ENCODE results near the gene CSTF3. TPM values are rescaled to one million over a fixed set of nuclear protein-coding genes. Genes with fewer than 3 reads are reported as not detected.

The CSTF3 gene
- polyA plus RNA-seq, 4 donors, result 12.4 to 42.3 (median 19.4) TPM

DNA sequence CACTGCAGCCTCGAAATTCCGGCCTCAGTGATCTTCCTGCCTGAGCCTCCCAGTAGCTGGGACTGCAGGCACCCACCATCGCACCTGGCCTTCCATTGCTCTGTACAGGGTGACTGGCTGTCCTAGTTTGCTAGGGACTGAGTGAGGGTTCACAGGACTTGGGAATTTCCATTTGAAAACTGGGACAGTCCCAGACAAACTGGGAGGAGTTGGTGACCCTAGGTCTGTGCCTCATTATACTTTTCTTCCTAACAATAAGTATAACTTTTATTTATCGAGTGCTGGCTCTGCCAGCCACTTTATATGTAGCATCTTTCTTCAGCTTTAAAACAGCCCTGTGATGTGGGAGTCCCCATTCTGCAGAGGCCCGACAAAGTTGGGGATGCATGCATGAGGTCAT, 96.4 kb downstream of the CSTF3 start:
- Histone ChIP-seq H3K4me1 (ENCODE audit: control insufficient read depth in 3 of 3, insufficient read depth in 2 of 3, low read depth in 1 of 3, low read length in 2 of 3) (peaks cover 0 to 19% (median 7%) of the 10 kb centered on the region in 3 donors), H3K4me3 (ENCODE audit: low read depth in 1 of 3, low read length in 3 of 3) (no peak overlapping the region), H3K27ac (ENCODE audit: low read depth in 1 of 3, low read length in 2 of 3) (no peak overlapping the region), H3K36me3 (ENCODE audit: control insufficient read depth in 3 of 3, insufficient read depth in 2 of 3, low read depth in 1 of 3, low read length in 3 of 3) (peaks cover 4 to 65% (median 12%) of the 10 kb centered on the region in 3 donors), H3K9me3 (ENCODE audit: control insufficient read depth in 2 of 2, insufficient read depth in 1 of 2, low read depth in 1 of 2, low read length in 1 of 2) (no peaks in the 10 kb centered on the region), H3K27me3 (ENCODE audit: control insufficient read depth in 3 of 3, insufficient read depth in 3 of 3, low read length in 3 of 3) (no peaks in the 10 kb centered on the region)
- DNase-seq (no peak), FAIRE-seq (no peak)
- 78 to 87% (median 83%) methylated on average over 5 of the region's 5 CpGs for WGBS, 3 donors

- WGBS, 3 donors, result 64 to 79% (median 71%) methylated on average over 11 of the region's 11 CpGs
- Histone ChIP-seq H3K27me3 (ENCODE audit: control insufficient read depth in 3 of 3, insufficient read depth in 3 of 3, low read length in 3 of 3) (no peaks in the 10 kb centered on the region), H3K27ac (ENCODE audit: low read depth in 1 of 3, low read length in 2 of 3) (peak overlapping the region in 2 of 3 donors; percentile 17 to 38), H3K36me3 (ENCODE audit: control insufficient read depth in 3 of 3, insufficient read depth in 2 of 3, low read depth in 1 of 3, low read length in 3 of 3) (peaks cover 8 to 59% (median 14%) of the 10 kb centered on the region in 3 donors), H3K4me3 (ENCODE audit: low read depth in 1 of 3, low read length in 3 of 3) (no peak overlapping the region), H3K4me1 (ENCODE audit: control insufficient read depth in 3 of 3, insufficient read depth in 2 of 3, low read depth in 1 of 3, low read length in 2 of 3) (peaks cover 0 to 19% (median 7%) of the 10 kb centered on the region in 3 donors), H3K9me3 (ENCODE audit: control insufficient read depth in 2 of 2, insufficient read depth in 1 of 2, low read depth in 1 of 2, low read length in 1 of 2) (no peaks in the 10 kb centered on the region)
- FAIRE-seq, result no peak
- no peak for DNase-seq
Measured at GRCh38 chr11:33064033-33064825, 97.1 kb downstream of the CSTF3 start.

- DNase-seq (no peak), FAIRE-seq (no peak)
- H3K9me3 ChIP-seq (ENCODE audit: control insufficient read depth in 2 of 2, insufficient read depth in 1 of 2, low read depth in 1 of 2, low read length in 1 of 2), result no peaks in the 10 kb centered on the region
- H3K27me3 ChIP-seq (ENCODE audit: control insufficient read depth in 3 of 3, insufficient read depth in 3 of 3, low read length in 3 of 3), result no peaks in the 10 kb centered on the region
- H3K27ac ChIP-seq (ENCODE audit: low read depth in 1 of 3, low read length in 2 of 3), result no peak overlapping the region
- WGBS, 3 donors, result 59 to 89% (median 76%) methylated on average over 3 of the region's 3 CpGs
- H3K4me1 ChIP-seq (ENCODE audit: control insufficient read depth in 3 of 3, insufficient read depth in 2 of 3, low read depth in 1 of 3, low read length in 2 of 3), result peaks cover 0 to 19% (median 7%) of the 10 kb centered on the region in 3 donors
- peaks cover 8 to 56% (median 11%) of the 10 kb centered on the region in 3 donors for H3K36me3 ChIP-seq (ENCODE audit: control insufficient read depth in 3 of 3, insufficient read depth in 2 of 3, low read depth in 1 of 3, low read length in 3 of 3)
- no peak overlapping the region for H3K4me3 ChIP-seq (ENCODE audit: low read depth in 1 of 3, low read length in 3 of 3)
Measured at GRCh38 chr11:33063326-33063881, 97.9 kb downstream of the CSTF3 start.

DNA sequence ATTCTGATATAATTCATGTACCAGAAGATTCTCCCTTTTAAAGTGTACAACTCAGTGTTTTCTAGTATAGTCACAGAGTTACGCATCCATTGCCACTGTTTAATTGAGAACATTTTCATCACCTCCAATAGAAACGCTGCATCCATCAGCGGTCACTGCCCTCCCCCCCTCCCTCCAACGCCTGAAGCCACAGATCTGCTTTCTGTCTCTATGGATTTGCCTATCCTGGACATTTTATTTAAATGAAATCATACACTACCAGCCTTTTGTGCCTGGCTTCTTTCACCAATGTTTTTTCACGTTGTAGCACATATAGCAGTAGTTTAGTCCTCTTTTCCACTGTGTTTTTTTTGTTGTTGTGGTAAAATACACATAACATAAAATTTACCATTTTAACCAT, 99.1 kb downstream of the CSTF3 start:
- H3K4me3 ChIP-seq (ENCODE audit: low read depth in 1 of 3, low read length in 3 of 3), result no peak overlapping the region
- H3K9me3 ChIP-seq (ENCODE audit: control insufficient read depth in 2 of 2, insufficient read depth in 1 of 2, low read depth in 1 of 2, low read length in 1 of 2), result no peaks in the 10 kb centered on the region
- 71 to 79% (median 75%) methylated on average over 5 of the region's 5 CpGs for whole genome bisulfite sequencing, 3 donors
- peaks cover 0 to 14% (median 7%) of the 10 kb centered on the region in 3 donors for H3K4me1 ChIP-seq (ENCODE audit: control insufficient read depth in 3 of 3, insufficient read depth in 2 of 3, low read depth in 1 of 3, low read length in 2 of 3)
- peak overlapping the region in 1 of 3 donors; percentile 83 for H3K27ac ChIP-seq (ENCODE audit: low read depth in 1 of 3, low read length in 2 of 3)
- no peak for FAIRE-seq
- DNase-seq, result no peak
- no peaks in the 10 kb centered on the region for H3K27me3 ChIP-seq (ENCODE audit: control insufficient read depth in 3 of 3, insufficient read depth in 3 of 3, low read length in 3 of 3)
- peaks cover 6 to 51% (median 14%) of the 10 kb centered on the region in 3 donors for H3K36me3 ChIP-seq (ENCODE audit: control insufficient read depth in 3 of 3, insufficient read depth in 2 of 3, low read depth in 1 of 3, low read length in 3 of 3)

DNA sequence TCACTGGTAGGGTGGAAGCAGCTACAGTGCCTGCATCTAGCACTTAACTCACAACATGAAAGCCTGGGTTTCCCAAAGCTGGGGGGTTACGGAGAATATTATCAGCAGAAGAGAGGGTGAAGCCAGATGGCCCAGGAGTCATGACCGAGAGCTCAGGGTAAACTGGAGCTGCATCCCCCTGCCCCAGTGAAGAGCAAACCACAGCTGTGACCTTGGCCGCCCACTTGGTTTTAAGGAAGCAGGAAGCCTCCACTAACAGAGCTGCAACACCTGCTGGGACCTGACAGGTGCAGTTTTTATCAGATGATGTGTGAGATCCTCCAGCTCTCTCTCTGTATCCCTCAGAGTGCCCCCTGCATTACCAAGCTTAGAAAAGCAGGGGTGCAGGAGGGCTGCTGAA, 101.0 kb downstream of the CSTF3 start:
- H3K4me1 ChIP-seq (ENCODE audit: control insufficient read depth in 3 of 3, insufficient read depth in 2 of 3, low read depth in 1 of 3, low read length in 2 of 3), result peaks cover 0 to 11% (median 7%) of the 10 kb centered on the region in 3 donors
- H3K36me3 ChIP-seq (ENCODE audit: control insufficient read depth in 3 of 3, insufficient read depth in 2 of 3, low read depth in 1 of 3, low read length in 3 of 3), result peaks cover 11 to 40% (median 16%) of the 10 kb centered on the region in 3 donors
- H3K27me3 ChIP-seq (ENCODE audit: control insufficient read depth in 3 of 3, insufficient read depth in 3 of 3, low read length in 3 of 3), result no peaks in the 10 kb centered on the region
- DNase-seq, result peak in 1 of 2 donors; percentile 13
- 64 to 76% (median 71%) methylated on average over 3 of the region's 3 CpGs for WGBS, 3 donors
- no peak overlapping the region for H3K4me3 ChIP-seq (ENCODE audit: low read depth in 1 of 3, low read length in 3 of 3)
- FAIRE-seq, result no peak
- H3K27ac ChIP-seq (ENCODE audit: low read depth in 1 of 3, low read length in 2 of 3), result peak overlapping the region in 2 of 3 donors; percentile 58 to 62
- no peaks in the 10 kb centered on the region for H3K9me3 ChIP-seq (ENCODE audit: control insufficient read depth in 2 of 2, insufficient read depth in 1 of 2, low read depth in 1 of 2, low read length in 1 of 2)

DNA sequence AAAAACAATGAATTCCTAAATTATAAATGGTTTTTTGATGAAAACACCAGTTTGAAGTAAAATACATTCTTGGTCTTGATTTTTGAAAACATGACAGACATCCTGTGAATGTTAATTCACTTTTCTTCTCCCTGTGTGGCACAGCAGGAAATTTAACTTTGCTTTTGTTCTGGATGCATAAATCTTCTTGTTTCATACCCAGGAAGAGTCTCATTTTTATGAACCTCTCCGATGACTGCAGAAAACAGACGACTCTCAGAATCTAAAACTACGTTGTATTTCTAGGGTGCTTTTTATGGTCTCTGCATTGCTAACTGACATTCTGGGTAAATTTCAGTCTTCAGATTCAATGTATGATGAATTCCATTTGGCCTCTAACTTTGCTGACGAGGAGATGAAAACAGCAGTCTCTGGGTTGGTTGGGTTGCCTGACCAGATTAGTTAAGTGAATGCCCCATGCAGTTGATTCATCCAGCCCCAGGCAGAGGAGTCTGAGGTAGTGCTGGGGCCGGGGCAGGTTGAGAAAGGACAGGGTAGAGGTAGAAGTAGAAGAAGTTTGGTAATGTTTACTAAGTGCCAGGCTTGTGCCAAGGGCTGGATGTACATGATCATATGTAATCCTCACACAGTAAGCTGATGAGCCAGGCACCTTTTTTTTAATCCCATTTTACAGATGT, 101.8 kb downstream of the CSTF3 start:
- Histone ChIP-seq H3K9me3 (ENCODE audit: control insufficient read depth in 2 of 2, insufficient read depth in 1 of 2, low read depth in 1 of 2, low read length in 1 of 2) (no peaks in the 10 kb centered on the region), H3K4me3 (ENCODE audit: low read depth in 1 of 3, low read length in 3 of 3) (no peak overlapping the region), H3K27ac (ENCODE audit: low read depth in 1 of 3, low read length in 2 of 3) (no peak overlapping the region), H3K4me1 (ENCODE audit: control insufficient read depth in 3 of 3, insufficient read depth in 2 of 3, low read depth in 1 of 3, low read length in 2 of 3) (peaks cover 0 to 11% (median 5%) of the 10 kb centered on the region in 3 donors), H3K27me3 (ENCODE audit: control insufficient read depth in 3 of 3, insufficient read depth in 3 of 3, low read length in 3 of 3) (no peaks in the 10 kb centered on the region), H3K36me3 (ENCODE audit: control insufficient read depth in 3 of 3, insufficient read depth in 2 of 3, low read depth in 1 of 3, low read length in 3 of 3) (peaks cover 17 to 34% (median 19%) of the 10 kb centered on the region in 3 donors)
- no peak for DNase-seq
- 89 to 94% (median 90%) methylated on average over 5 of the region's 5 CpGs for WGBS, 3 donors
- FAIRE-seq, result no peak

DNA sequence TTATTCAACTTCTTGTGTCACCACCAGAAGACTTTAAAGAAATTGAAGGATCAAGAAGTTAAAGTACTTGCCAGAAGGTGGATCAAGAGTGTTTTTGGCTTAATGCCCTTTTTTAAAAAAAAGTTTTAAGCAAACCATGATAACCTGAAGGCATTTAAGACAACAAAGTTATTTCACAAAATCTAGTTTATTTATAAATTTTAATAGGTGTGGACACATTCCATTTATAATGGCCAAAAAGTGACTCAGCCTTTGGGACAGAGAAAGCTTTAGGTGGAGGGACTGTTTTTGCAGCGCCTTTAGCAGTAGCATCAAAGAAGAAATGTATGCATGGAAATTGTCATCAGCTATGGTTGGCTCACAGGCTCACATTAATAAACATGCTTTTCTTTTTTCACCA, 104.0 kb downstream of the CSTF3 start:
- H3K4me1 ChIP-seq (ENCODE audit: control insufficient read depth in 3 of 3, insufficient read depth in 2 of 3, low read depth in 1 of 3, low read length in 2 of 3), result peaks cover 0 to 11% (median 5%) of the 10 kb centered on the region in 3 donors
- no peaks in the 10 kb centered on the region for H3K27me3 ChIP-seq (ENCODE audit: control insufficient read depth in 3 of 3, insufficient read depth in 3 of 3, low read length in 3 of 3)
- 92 to 100% (median 99%) methylated on average over 1 of the region's 1 CpG for WGBS, 3 donors
- FAIRE-seq (no peak), DNase-seq (no peak)
- no peak overlapping the region for H3K27ac ChIP-seq (ENCODE audit: low read depth in 1 of 3, low read length in 2 of 3)
- H3K9me3 ChIP-seq (ENCODE audit: control insufficient read depth in 2 of 2, insufficient read depth in 1 of 2, low read depth in 1 of 2, low read length in 1 of 2), result no peaks in the 10 kb centered on the region
- peaks cover 16 to 27% (median 20%) of the 10 kb centered on the region in 3 donors for H3K36me3 ChIP-seq (ENCODE audit: control insufficient read depth in 3 of 3, insufficient read depth in 2 of 3, low read depth in 1 of 3, low read length in 3 of 3)
- no peak overlapping the region for H3K4me3 ChIP-seq (ENCODE audit: low read depth in 1 of 3, low read length in 3 of 3)

DNA sequence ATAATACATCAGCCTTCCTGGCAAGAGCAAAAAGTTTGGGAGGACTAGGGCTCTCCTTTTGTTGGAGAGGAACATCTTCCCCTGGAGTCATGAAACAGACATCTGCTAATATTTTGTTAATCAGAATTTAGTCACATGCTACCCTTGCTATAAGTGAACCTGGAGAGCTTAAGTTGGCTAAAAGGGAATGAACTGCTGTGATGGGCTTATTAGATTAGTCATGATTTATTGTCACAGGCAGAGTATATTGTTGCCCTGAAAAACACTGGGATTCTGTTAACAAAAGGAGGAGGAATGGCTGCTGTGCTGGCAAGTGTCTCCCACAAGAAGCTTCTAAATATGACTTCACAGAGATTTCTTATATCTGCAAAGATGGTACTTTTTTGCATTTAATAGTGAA, 105.9 kb downstream of the CSTF3 start:
- no peaks in the 10 kb centered on the region for H3K27me3 ChIP-seq (ENCODE audit: control insufficient read depth in 3 of 3, insufficient read depth in 3 of 3, low read length in 3 of 3)
- H3K36me3 ChIP-seq (ENCODE audit: control insufficient read depth in 3 of 3, insufficient read depth in 2 of 3, low read depth in 1 of 3, low read length in 3 of 3), result peaks cover 19% of the 10 kb centered on the region in 3 donors
- H3K4me1 ChIP-seq (ENCODE audit: control insufficient read depth in 3 of 3, insufficient read depth in 2 of 3, low read depth in 1 of 3, low read length in 2 of 3), result peaks cover 0 to 4% (median 0%) of the 10 kb centered on the region in 3 donors
- H3K9me3 ChIP-seq (ENCODE audit: control insufficient read depth in 2 of 2, insufficient read depth in 1 of 2, low read depth in 1 of 2, low read length in 1 of 2), result no peaks in the 10 kb centered on the region
- FAIRE-seq, result no peak
- no peak overlapping the region for H3K27ac ChIP-seq (ENCODE audit: low read depth in 1 of 3, low read length in 2 of 3)
- H3K4me3 ChIP-seq (ENCODE audit: low read depth in 1 of 3, low read length in 3 of 3), result no peak overlapping the region
- no peak for DNase-seq

Measured in small intestine (tissue), 7 donors.